Mesenchymal stem cell (in vitro differentiated cells and primary cell): ENCODE results near the gene APOL5.
"Not testable (repeated sequence)": the region's sequence is repeated elsewhere in the genome, so short reads cannot be mapped to it uniquely, and the experiment has no call there.

Experiments used
- DNase-seq: peaks from one replicate; pipeline ENCODE4 v3.0.0-alpha.2; 2013
- H2AFZ ChIP-seq: one replicate; pipeline ENCODE4 v1.6.1; 2013; ENCODE audit warnings: low read depth, mild to moderate bottlenecking, control low read depth, inconsistent platforms, low read length, moderate library complexity
- H2AK5ac ChIP-seq: 2 replicates; pipeline ENCODE4 v1.6.1; 2013; ENCODE audit warnings: low read length, moderate library complexity, mild to moderate bottlenecking, inconsistent platforms; ENCODE audit not compliant: severe bottlenecking
- H2BK120ac ChIP-seq: one replicate; pipeline ENCODE4 v1.6.1; 2013; ENCODE audit warnings: low read depth, mild to moderate bottlenecking, inconsistent platforms, low read length, moderate library complexity
- H2BK12ac ChIP-seq, 2 experiments: one replicate each; pipeline ENCODE4 v1.6.1; 2013; ENCODE audit warnings: inconsistent platforms in 2 of 2, low read length in 2 of 2, mild to moderate bottlenecking in 2 of 2, moderate library complexity in 2 of 2, control low read depth in 1 of 2
- H2BK15ac ChIP-seq: one replicate; pipeline ENCODE4 v1.6.1; 2013; ENCODE audit warnings: mild to moderate bottlenecking, low read depth, inconsistent platforms; ENCODE audit not compliant: poor library complexity, severe bottlenecking
- H2BK5ac ChIP-seq: 2 replicates; pipeline ENCODE4 v1.6.1; 2013; ENCODE audit warnings: low read depth, mild to moderate bottlenecking, low read length, control low read depth, inconsistent platforms; ENCODE audit not compliant: poor library complexity, severe bottlenecking
- H3K14ac ChIP-seq, 2 experiments: one replicate each; pipeline ENCODE4 v1.6.1; 2013; ENCODE audit warnings: inconsistent platforms in 2 of 2, low read length in 2 of 2, control low read depth in 1 of 2, mild to moderate bottlenecking in 1 of 2, moderate library complexity in 1 of 2
- H3K18ac ChIP-seq, 2 experiments: one replicate each; pipeline ENCODE4 v1.6.1; 2013; ENCODE audit warnings: inconsistent platforms in 2 of 2, low read length in 2 of 2, control low read depth in 1 of 2, low read depth in 1 of 2, mild to moderate bottlenecking in 1 of 2
- H3K23ac ChIP-seq, 2 experiments: one replicate each; pipeline ENCODE4 v1.6.1; 2013; ENCODE audit warnings: inconsistent platforms in 2 of 2, low read length in 2 of 2, mild to moderate bottlenecking in 2 of 2, moderate library complexity in 2 of 2, control low read depth in 1 of 2
- H3K27ac ChIP-seq: 2 replicates; pipeline ENCODE4 v1.5.1; 2013; ENCODE audit warnings: mild to moderate bottlenecking, moderate library complexity, low read length, control low read depth, inconsistent platforms; ENCODE audit not compliant: poor library complexity, severe bottlenecking
- H3K27me3 ChIP-seq, 2 experiments: 2 replicates each; pipeline versions ENCODE4 v1.6.1 to v1.7.0; 2013; ENCODE audit warnings: low read length in 2 of 2, mild to moderate bottlenecking in 2 of 2, moderate library complexity in 2 of 2, control low read depth in 1 of 2, inconsistent platforms in 1 of 2; ENCODE audit not compliant: control insufficient read depth in 1 of 2, insufficient read depth in 1 of 2
- H3K36me3 ChIP-seq, 2 experiments: 2 replicates each; pipeline versions ENCODE4 v1.6.1 to v1.7.0; 2013; ENCODE audit warnings: low read length in 2 of 2, control low read depth in 1 of 2, inconsistent platforms in 1 of 2, low read depth in 1 of 2, mild to moderate bottlenecking in 1 of 2; ENCODE audit not compliant: insufficient read depth in 2 of 2, control insufficient read depth in 1 of 2
- H3K4ac ChIP-seq, 2 experiments: one replicate each; pipeline ENCODE4 v1.6.1; 2013; ENCODE audit warnings: inconsistent platforms in 2 of 2, low read length in 2 of 2, mild to moderate bottlenecking in 2 of 2, moderate library complexity in 2 of 2, control low read depth in 1 of 2, low read depth in 1 of 2
- H3K4me1 ChIP-seq: 2 replicates; pipeline ENCODE4 v1.6.1; 2013; ENCODE audit warnings: low read depth, low read length, control low read depth; ENCODE audit not compliant: control insufficient read depth, insufficient read depth
- H3K4me2 ChIP-seq: 2 replicates; pipeline ENCODE4 v1.6.1; 2013; ENCODE audit warnings: low read length, mild to moderate bottlenecking, inconsistent platforms; ENCODE audit not compliant: poor library complexity, severe bottlenecking
- H3K4me3 ChIP-seq, 2 experiments: 2 replicates each; pipeline versions ENCODE4 v1.5.1 to v1.7.0; 2013; ENCODE audit warnings: low read length in 2 of 2, mild to moderate bottlenecking in 2 of 2, control low read depth in 1 of 2, low read depth in 1 of 2; ENCODE audit not compliant: insufficient read depth in 1 of 2
- H3K79me1 ChIP-seq: replicated peaks from 2 replicates; pipeline ENCODE4 v1.6.1; 2013; ENCODE audit warnings: mild to moderate bottlenecking, control low read depth, low read length, inconsistent platforms; ENCODE audit not compliant: poor library complexity, severe bottlenecking
- H3K9ac ChIP-seq: 2 replicates; pipeline ENCODE4 v1.7.0; 2013; ENCODE audit warnings: mild to moderate bottlenecking, low read length, moderate library complexity
- H3K9me3 ChIP-seq: 2 replicates; pipeline ENCODE4 v1.7.0; 2013; ENCODE audit warnings: mild to moderate bottlenecking, low read length; ENCODE audit not compliant: control insufficient read depth
- H4K8ac ChIP-seq: one replicate; pipeline ENCODE4 v1.6.1; 2013; ENCODE audit warnings: inconsistent platforms, mild to moderate bottlenecking, low read length, moderate library complexity
- H4K91ac ChIP-seq: one replicate; pipeline ENCODE4 v1.6.1; 2013; ENCODE audit warnings: mild to moderate bottlenecking, low read length, inconsistent platforms
- WGBS: methylation state at CpG from one replicate; pipeline ENCODE4 v1.1.7; 2013; ENCODE audit warnings: mixed read lengths; 5-methylcytosine and 5-hydroxymethylcytosine counted together

Gene APOL5

DNA sequence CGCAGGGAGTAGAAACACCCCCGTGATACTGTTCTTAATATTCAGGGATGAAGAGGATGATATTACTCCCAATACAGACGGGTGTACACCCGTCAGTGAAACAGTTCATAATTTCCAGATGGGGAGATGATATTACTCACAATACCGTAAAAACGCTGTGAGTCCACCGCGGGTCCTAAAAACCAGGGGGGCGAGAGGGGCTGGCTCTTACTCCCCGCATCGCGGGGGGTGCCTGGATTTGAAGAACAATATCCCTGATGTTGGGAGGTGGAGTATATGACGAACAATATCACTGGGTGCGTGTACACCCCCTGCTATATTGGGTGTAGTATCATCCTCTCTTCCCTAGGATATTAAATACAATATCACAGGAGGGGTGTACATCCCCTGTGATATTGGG is 20.5 kb upstream of the APOL5 start:
- Histone ChIP-seq H3K23ac (no peak overlapping the region), H3K4me2 (no peak overlapping the region), H3K4me3 (no peak overlapping the region), H3K18ac (no peak overlapping the region), H2AFZ (no peak overlapping the region), H3K9me3 (no peaks in the 10 kb centered on the region), H3K4ac (no peak overlapping the region), H2BK12ac (no peak overlapping the region), H3K27me3 (no peaks in the 10 kb centered on the region), H4K91ac (no peak overlapping the region), H3K9ac (no peak overlapping the region), H3K79me1 (no peaks in the 10 kb centered on the region), H3K4me1 (no peaks in the 10 kb centered on the region), H3K14ac (no peak overlapping the region), H2AK5ac (no peak overlapping the region), H4K8ac (no peak overlapping the region), H2BK15ac (no peak overlapping the region), H2BK5ac (no peak overlapping the region), H2BK120ac (no peak overlapping the region), H3K27ac (no peak overlapping the region), H3K36me3 (no peaks in the 10 kb centered on the region)
- WGBS, result 92% methylated on average over 12 of the region's 14 CpGs
- no peak for DNase-seq

DNA sequence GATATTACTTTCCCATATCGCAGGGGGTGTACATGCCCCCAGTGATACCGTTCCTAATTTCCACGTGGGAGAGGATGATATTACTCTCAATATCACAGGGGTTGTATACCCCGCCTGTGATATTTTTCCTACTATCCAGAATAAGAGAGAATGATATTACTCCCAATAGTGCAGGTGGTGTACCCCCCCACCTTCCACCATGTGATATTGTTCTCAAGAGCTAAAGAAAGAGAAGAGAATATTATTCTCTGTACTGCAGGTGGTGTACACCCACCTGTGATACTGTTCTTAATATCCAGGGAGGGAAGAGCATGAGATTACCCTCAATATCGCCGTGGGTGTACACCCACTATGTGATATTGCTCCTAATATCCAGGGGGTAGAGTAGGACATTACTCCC is 17.8 kb upstream of the APOL5 start:
- not testable (repeated sequence) for H3K27ac ChIP-seq, H2AFZ ChIP-seq, H2BK5ac ChIP-seq, H3K23ac ChIP-seq, H3K79me1 ChIP-seq, H3K18ac ChIP-seq, H2BK15ac ChIP-seq, H3K14ac ChIP-seq, H3K4me2 ChIP-seq, H3K4me1 ChIP-seq, H3K9ac ChIP-seq, H2BK120ac ChIP-seq, H3K27me3 ChIP-seq, H4K91ac ChIP-seq, H3K4ac ChIP-seq, H3K36me3 ChIP-seq, H3K9me3 ChIP-seq, H3K4me3 ChIP-seq, H2BK12ac ChIP-seq, H4K8ac ChIP-seq, H2AK5ac ChIP-seq, DNase-seq
- WGBS, result 100% methylated on average over 2 of the region's 6 CpGs

DNA sequence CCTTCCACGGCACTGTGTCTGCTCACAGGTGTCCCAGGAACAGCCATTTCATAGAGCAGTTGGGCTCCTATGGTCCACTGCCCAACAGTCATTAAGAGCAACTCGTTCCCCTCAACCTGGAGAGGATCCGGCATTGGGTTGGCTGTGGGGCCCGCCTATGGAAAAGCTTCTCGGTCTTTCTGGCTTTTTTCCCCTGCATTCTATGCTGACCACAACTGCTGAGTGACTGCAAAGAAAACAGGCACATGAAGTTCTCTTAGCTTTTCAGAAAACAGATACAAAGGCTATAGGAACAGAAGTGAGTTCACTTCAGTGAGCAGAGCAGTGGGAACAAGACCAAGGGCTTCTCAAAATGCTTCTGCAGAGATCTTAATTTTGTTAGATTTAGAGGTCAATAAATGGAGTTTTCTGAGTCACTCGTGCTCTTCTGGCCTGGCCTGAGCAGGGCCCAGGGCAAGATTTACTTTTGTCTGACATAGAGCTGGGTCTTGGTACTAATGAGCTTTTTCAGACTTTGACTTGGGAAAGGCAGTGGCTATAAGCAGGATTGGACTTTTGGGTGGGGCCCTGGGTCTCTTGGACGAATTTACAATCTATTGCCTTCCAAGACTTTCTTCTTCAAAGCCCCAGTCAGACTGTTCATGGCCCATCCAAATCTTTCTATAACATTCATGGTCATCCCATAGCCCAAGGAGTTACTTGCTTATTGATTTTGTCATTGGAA is 13.6 kb upstream of the APOL5 start:
- peak; percentile 18 for DNase-seq
- no peaks in the 10 kb centered on the region for H3K27me3 ChIP-seq
- H4K8ac ChIP-seq, result no peak overlapping the region
- H3K23ac ChIP-seq, result no peak overlapping the region
- H2BK120ac ChIP-seq, result no peak overlapping the region
- H3K36me3 ChIP-seq, result no peaks in the 10 kb centered on the region
- peak overlapping the region; percentile 5 to 29 for H3K18ac ChIP-seq
- peak overlapping the region; percentile 37 for H3K27ac ChIP-seq
- H4K91ac ChIP-seq, result no peak overlapping the region
- H3K4ac ChIP-seq, result no peak overlapping the region
- H3K9me3 ChIP-seq, result no peaks in the 10 kb centered on the region
- no peak overlapping the region for H2BK5ac ChIP-seq
- H3K14ac ChIP-seq, result no peak overlapping the region
- H3K4me1 ChIP-seq, result peaks cover 13% of the 10 kb centered on the region
- H2BK15ac ChIP-seq, result peak overlapping the region; percentile 75
- WGBS, result 74% methylated on average over 7 of the region's 7 CpGs
- H2AFZ ChIP-seq, result no peak overlapping the region
- H3K9ac ChIP-seq, result no peak overlapping the region
- peak overlapping the region in 1 of 2 experiments; percentile 7 for H2BK12ac ChIP-seq
- no peaks in the 10 kb centered on the region for H3K79me1 ChIP-seq
- H3K4me3 ChIP-seq, result no peak overlapping the region
- H3K4me2 ChIP-seq, result peak overlapping the region; percentile 21
- H2AK5ac ChIP-seq, result no peak overlapping the region

DNA sequence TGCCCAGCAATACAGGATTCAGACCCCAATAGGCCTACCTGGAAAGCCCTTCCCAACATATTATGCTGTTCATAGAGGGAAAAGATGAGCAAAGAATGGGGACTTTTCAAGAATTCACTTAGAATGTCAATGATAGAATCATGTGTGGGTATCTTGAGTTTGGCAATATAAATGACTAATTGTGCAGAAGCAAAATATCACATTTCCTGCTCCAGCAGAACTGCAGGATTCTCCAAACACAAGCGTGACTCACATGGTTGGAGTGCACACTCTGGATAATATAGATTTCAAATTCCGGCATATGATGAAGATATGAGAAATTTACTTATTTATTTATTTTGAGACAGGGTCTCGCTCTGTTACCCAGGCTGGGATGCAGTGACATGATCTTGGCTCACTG is 12.5 kb upstream of the APOL5 start:
- no peak overlapping the region for H2AK5ac ChIP-seq
- no peaks in the 10 kb centered on the region for H3K9me3 ChIP-seq
- no peak overlapping the region for H3K4me3 ChIP-seq
- H3K14ac ChIP-seq, result no peak overlapping the region
- H2AFZ ChIP-seq, result no peak overlapping the region
- H2BK5ac ChIP-seq, result no peak overlapping the region
- no peak overlapping the region for H3K27ac ChIP-seq
- no peaks in the 10 kb centered on the region for H3K27me3 ChIP-seq
- no peak overlapping the region for H3K4ac ChIP-seq
- no peak overlapping the region for H4K91ac ChIP-seq
- H2BK12ac ChIP-seq, result no peak overlapping the region
- no peaks in the 10 kb centered on the region for H3K36me3 ChIP-seq
- WGBS, result 18% methylated on average over 1 of the region's 3 CpGs
- no peak overlapping the region for H3K23ac ChIP-seq
- H4K8ac ChIP-seq, result no peak overlapping the region
- no peak overlapping the region for H3K18ac ChIP-seq
- H3K79me1 ChIP-seq, result no peaks in the 10 kb centered on the region
- DNase-seq, result peak; percentile 81
- no peak overlapping the region for H3K9ac ChIP-seq
- H2BK15ac ChIP-seq, result no peak overlapping the region
- peaks cover 13% of the 10 kb centered on the region for H3K4me1 ChIP-seq
- no peak overlapping the region for H3K4me2 ChIP-seq
- H2BK120ac ChIP-seq, result no peak overlapping the region
